ENCODE measurements around the gene UBXN7.

DNA sequence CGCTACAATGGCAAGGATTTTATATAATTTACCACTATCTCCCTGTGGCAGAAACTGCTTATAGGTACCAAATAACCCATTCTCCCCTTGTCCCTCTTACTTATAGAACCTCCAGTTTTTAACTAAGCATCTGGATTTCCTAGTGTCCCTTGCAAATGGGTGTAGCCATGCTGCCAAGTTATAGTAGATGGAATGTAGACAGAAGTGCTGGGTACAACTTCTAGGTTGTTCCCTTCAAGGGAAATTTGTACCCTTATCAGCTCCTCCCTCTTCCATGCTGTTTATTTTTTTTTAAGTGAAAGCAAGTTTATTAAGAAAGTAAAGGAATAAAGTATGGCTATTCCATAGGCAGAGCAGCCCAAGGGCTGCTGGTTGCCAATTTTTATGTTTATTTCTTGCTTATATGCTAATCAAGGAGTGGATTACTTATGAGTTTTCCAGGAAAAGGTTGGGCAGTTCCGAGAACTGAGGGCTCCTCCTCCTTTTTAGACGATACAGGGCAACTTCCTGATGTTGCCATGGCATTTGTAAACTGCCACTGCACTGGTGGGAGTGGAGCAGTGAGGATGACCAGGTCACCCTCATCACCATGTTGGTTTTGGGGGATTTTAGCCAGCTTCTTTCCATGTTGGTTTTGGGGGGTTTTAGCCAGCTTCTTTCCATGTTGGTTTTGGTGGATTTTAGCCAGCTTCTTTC lies 53.9 kb downstream of the UBXN7 start:
- TF ChIP-seq SRF (IDR thresholded peaks at IDR 0.05; ENCODE audit: low read depth, low read length) (no peak), SP2 (IDR thresholded peaks at IDR 0.05; ENCODE audit: low read length) (no peak), SUZ12 (IDR thresholded peaks at IDR 0.05; ENCODE audit: low read length) (no peak)
- TF ChIP-seq, protein P1, sequence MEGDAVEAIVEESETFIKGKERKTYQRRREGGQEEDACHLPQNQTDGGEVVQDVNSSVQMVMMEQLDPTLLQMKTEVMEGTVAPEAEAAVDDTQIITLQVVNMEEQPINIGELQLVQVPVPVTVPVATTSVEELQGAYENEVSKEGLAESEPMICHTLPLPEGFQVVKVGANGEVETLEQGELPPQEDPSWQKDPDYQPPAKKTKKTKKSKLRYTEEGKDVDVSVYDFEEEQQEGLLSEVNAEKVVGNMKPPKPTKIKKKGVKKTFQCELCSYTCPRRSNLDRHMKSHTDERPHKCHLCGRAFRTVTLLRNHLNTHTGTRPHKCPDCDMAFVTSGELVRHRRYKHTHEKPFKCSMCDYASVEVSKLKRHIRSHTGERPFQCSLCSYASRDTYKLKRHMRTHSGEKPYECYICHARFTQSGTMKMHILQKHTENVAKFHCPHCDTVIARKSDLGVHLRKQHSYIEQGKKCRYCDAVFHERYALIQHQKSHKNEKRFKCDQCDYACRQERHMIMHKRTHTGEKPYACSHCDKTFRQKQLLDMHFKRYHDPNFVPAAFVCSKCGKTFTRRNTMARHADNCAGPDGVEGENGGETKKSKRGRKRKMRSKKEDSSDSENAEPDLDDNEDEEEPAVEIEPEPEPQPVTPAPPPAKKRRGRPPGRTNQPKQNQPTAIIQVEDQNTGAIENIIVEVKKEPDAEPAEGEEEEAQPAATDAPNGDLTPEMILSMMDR (IDR thresholded peaks at IDR 0.05; ENCODE audit: control extremely low read depth in 1 of 3, insufficient read depth in 1 of 3, low read depth in 1 of 3, low read length in 3 of 3): no peak

Data from H1 (cell line).